ENCODE results near the gene LRRC14B.

DNA sequence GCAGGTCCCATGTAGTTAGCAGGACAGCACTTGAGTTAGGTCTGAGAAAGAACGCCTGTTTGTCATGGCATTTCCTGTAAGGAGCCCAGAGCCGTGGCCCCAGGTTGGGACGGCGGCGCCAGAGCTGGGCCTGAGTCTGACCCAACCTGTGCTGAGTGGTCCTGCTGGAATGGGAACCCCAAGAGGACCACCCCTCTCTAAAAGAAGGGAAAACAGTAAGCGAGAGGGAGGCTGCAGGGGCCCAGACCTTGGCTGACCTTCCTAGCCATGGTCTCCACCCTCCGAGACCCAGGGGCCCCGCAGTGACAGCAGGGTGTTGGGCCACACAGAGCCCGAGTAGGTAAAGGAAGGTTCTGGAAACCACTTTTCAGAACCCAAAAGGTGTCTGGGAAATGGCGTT lies 1.8 kb upstream of the LRRC14B start:
- TF ChIP-seq, protein P1, sequence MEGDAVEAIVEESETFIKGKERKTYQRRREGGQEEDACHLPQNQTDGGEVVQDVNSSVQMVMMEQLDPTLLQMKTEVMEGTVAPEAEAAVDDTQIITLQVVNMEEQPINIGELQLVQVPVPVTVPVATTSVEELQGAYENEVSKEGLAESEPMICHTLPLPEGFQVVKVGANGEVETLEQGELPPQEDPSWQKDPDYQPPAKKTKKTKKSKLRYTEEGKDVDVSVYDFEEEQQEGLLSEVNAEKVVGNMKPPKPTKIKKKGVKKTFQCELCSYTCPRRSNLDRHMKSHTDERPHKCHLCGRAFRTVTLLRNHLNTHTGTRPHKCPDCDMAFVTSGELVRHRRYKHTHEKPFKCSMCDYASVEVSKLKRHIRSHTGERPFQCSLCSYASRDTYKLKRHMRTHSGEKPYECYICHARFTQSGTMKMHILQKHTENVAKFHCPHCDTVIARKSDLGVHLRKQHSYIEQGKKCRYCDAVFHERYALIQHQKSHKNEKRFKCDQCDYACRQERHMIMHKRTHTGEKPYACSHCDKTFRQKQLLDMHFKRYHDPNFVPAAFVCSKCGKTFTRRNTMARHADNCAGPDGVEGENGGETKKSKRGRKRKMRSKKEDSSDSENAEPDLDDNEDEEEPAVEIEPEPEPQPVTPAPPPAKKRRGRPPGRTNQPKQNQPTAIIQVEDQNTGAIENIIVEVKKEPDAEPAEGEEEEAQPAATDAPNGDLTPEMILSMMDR (IDR thresholded peaks at IDR 0.05; ENCODE audit: insufficient read depth, low read length) = no peak
- TF ChIP-seq REST (IDR thresholded peaks at IDR 0.05; ENCODE audit: insufficient replicate concordance, low read depth) = no peak
- TF ChIP-seq POLR2AphosphoS5 (IDR thresholded peaks at IDR 0.05; ENCODE audit: low read depth) = no peak
- TF ChIP-seq GABPA (IDR thresholded peaks at IDR 0.05; ENCODE audit: low read depth) = no peak

All from HL-60 (cell line).